ENCODE results near the gene NUCB1.

NUCB1 gene

DNA sequence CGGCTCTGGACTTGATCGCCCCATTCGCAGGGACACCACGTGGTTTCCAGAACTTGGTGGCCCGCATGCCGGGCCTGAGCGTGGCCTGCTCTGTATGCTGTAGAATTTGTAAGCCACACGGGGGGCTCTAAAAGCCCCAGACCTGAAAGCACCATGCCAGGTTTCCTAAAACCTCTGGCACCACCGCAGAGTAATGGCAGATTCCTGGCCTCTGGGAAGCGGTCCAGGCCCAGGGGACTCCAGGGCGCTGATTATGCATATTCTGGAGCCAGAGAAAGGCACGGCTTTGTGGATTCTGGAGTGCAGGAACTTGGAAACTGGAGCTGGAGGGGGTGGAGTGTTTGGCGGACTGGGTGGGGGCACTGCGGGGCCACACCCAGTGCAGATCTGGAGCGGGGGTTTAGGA is 68.7 kb downstream of the NUCB1 start:
- Histone ChIP-seq H3K79me2 (ENCODE audit: insufficient read depth, low read length) (peaks cover 26% of the 10 kb centered on the region), H3K4me1 (ENCODE audit: insufficient read depth, low read length, poor library complexity, severe bottlenecking) (peaks cover 17% of the 10 kb centered on the region), H3K27me3 (ENCODE audit: insufficient read depth, low read length, poor library complexity, severe bottlenecking) (no peaks in the 10 kb centered on the region), H3K4me2 (ENCODE audit: low read depth, low read length, poor library complexity, severe bottlenecking) (no peak overlapping the region), H3K4me3 (ENCODE audit: low read length, poor library complexity, severe bottlenecking) (no peak overlapping the region), H3F3A (ENCODE audit: low read depth) (no peaks in the 10 kb centered on the region), H2AFZ (ENCODE audit: low read length) (no peak overlapping the region), H3K9me2 (replicated peaks; ENCODE audit: low read depth, low read length) (no peaks in the 10 kb centered on the region), H3K36me3 (ENCODE audit: insufficient read depth, low read length) (peaks cover 8% of the 10 kb centered on the region; the same call in 1 of the 2 replicates), H3K9ac (ENCODE audit: low read depth, low read length, poor library complexity, severe bottlenecking) (no peak overlapping the region), H3K9me3 (ENCODE audit: insufficient read depth, low read depth, low read length) (no peaks in the 10 kb centered on the region), H4K20me1 (ENCODE audit: insufficient read depth, low read length, poor library complexity, severe bottlenecking) (peaks cover 13% of the 10 kb centered on the region)
- TF ChIP-seq EZH2phosphoT487 (IDR thresholded peaks at IDR 0.05; ENCODE audit: borderline replicate concordance), result no peak
- TF ChIP-seq, protein P1, sequence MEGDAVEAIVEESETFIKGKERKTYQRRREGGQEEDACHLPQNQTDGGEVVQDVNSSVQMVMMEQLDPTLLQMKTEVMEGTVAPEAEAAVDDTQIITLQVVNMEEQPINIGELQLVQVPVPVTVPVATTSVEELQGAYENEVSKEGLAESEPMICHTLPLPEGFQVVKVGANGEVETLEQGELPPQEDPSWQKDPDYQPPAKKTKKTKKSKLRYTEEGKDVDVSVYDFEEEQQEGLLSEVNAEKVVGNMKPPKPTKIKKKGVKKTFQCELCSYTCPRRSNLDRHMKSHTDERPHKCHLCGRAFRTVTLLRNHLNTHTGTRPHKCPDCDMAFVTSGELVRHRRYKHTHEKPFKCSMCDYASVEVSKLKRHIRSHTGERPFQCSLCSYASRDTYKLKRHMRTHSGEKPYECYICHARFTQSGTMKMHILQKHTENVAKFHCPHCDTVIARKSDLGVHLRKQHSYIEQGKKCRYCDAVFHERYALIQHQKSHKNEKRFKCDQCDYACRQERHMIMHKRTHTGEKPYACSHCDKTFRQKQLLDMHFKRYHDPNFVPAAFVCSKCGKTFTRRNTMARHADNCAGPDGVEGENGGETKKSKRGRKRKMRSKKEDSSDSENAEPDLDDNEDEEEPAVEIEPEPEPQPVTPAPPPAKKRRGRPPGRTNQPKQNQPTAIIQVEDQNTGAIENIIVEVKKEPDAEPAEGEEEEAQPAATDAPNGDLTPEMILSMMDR (conservative IDR thresholded peaks at IDR 0.05; ENCODE audit: low read length), result no peak

DNA sequence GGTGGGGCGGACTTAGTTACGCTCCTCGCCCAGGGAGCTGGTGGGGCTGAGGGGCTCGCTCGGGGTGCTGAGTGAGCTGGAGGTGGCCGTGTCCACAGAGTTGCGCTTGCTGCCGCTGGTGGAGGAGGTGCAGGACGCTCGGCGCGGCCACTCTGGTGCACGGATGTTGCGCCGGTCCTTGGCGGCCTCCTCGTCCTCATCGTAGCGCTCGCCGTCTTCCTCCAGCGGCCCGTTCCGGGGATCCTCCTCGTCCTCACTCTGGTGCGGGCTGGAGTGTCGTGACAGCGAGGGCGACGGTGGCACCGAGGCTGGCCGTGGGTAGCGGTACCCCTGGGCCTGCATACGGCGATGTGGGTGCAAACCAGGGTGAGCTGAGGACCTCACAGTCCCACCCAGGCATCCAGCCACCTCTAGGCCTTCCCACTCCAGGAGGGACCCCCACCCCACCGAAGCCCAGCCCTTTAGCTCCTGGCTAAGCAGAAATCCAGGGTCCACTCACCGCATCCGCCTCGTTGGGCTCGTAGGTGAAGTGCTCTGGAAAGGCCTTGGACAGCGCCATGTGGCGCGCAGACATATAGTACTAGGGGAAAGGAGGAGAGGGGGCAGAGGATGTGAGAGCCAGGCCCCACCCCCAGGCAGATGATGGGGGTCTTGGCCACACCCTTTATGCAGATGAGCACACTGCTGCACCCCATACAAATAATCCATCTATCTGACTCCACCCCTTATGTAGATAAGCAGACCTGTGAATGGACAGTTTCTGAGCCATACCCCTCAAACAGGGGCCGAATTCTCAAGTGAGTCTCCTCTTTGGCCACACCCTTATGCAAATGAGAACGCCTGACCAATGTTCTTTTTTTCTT is 69.4 kb downstream of the NUCB1 start:
- no peak overlapping the region for H3K4me3 ChIP-seq (ENCODE audit: low read length, poor library complexity, severe bottlenecking)
- H3K36me3 ChIP-seq (ENCODE audit: insufficient read depth, low read length), result peaks cover 13% of the 10 kb centered on the region; the same call in 1 of the 2 replicates
- no peak for TF ChIP-seq EZH2phosphoT487 (IDR thresholded peaks at IDR 0.05; ENCODE audit: borderline replicate concordance)
- TF ChIP-seq, protein P1 (conservative IDR thresholded peaks at IDR 0.05; ENCODE audit: low read length), result no peak
- H3K79me2 ChIP-seq (ENCODE audit: insufficient read depth, low read length), result peaks cover 19% of the 10 kb centered on the region
- no peaks in the 10 kb centered on the region for H3K9me3 ChIP-seq (ENCODE audit: insufficient read depth, low read depth, low read length)
- H3K27me3 ChIP-seq (ENCODE audit: insufficient read depth, low read length, poor library complexity, severe bottlenecking), result no peaks in the 10 kb centered on the region
- peaks cover 13% of the 10 kb centered on the region for H4K20me1 ChIP-seq (ENCODE audit: insufficient read depth, low read length, poor library complexity, severe bottlenecking)
- H3K4me1 ChIP-seq (ENCODE audit: insufficient read depth, low read length, poor library complexity, severe bottlenecking), result peaks cover 10% of the 10 kb centered on the region
- no peak overlapping the region for H3K4me2 ChIP-seq (ENCODE audit: low read depth, low read length, poor library complexity, severe bottlenecking)
- H3F3A ChIP-seq (ENCODE audit: low read depth), result no peaks in the 10 kb centered on the region
- no peak overlapping the region for H3K9ac ChIP-seq (ENCODE audit: low read depth, low read length, poor library complexity, severe bottlenecking)
- no peak overlapping the region for H2AFZ ChIP-seq (ENCODE audit: low read length)
- H3K9me2 ChIP-seq (replicated peaks; ENCODE audit: low read depth, low read length), result no peaks in the 10 kb centered on the region

DNA sequence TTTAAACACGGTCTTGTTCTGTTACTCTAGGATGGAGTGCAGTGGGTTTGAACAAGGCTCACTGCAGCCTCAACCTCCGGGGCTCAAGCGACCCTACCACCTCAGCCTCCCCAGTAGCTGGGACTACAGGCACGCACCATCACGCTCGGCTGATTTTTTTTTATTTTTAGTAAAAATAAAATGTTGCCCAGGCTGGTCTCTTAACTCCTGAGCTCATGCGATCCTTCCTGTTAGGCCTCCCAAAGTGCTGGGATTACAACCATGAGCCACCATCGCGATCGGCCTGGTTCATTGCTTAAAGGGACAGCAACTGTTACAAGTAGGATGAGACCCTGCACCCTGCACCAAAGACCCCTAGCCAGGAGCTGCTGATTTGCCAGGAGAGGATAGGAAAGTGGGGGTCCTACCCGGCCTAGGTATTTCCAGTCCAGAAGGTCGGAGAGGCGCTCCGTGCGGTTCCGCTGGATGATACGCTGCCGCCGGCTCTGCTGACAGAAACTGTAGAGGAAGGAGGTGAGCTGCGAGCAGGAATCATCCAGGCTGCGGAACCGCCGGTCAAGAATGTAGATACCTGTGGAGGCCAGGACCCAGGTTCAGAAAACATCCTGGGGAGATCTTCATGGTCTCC is 70.1 kb downstream of the NUCB1 start:
- H3K4me1 ChIP-seq (ENCODE audit: insufficient read depth, low read length, poor library complexity, severe bottlenecking), result peaks cover 8% of the 10 kb centered on the region
- peaks cover 13% of the 10 kb centered on the region for H4K20me1 ChIP-seq (ENCODE audit: insufficient read depth, low read length, poor library complexity, severe bottlenecking)
- H3K9me3 ChIP-seq (ENCODE audit: insufficient read depth, low read depth, low read length), result no peaks in the 10 kb centered on the region
- no peaks in the 10 kb centered on the region for H3K27me3 ChIP-seq (ENCODE audit: insufficient read depth, low read length, poor library complexity, severe bottlenecking)
- no peaks in the 10 kb centered on the region for H3F3A ChIP-seq (ENCODE audit: low read depth)
- no peak overlapping the region for H3K4me2 ChIP-seq (ENCODE audit: low read depth, low read length, poor library complexity, severe bottlenecking)
- no peak overlapping the region for H2AFZ ChIP-seq (ENCODE audit: low read length)
- peaks cover 13% of the 10 kb centered on the region; the same call in 1 of the 2 replicates for H3K36me3 ChIP-seq (ENCODE audit: insufficient read depth, low read length)
- peaks cover 17% of the 10 kb centered on the region for H3K79me2 ChIP-seq (ENCODE audit: insufficient read depth, low read length)
- H3K9ac ChIP-seq (ENCODE audit: low read depth, low read length, poor library complexity, severe bottlenecking), result no peak overlapping the region
- no peak overlapping the region for H3K4me3 ChIP-seq (ENCODE audit: low read length, poor library complexity, severe bottlenecking)
- H3K9me2 ChIP-seq (replicated peaks; ENCODE audit: low read depth, low read length), result no peaks in the 10 kb centered on the region
- TF ChIP-seq EZH2phosphoT487 (IDR thresholded peaks at IDR 0.05; ENCODE audit: borderline replicate concordance), result no peak
- TF ChIP-seq, protein P1 (conservative IDR thresholded peaks at IDR 0.05; ENCODE audit: low read length), result no peak
